DOHH2 (cell line): Measurements from ENCODE around the gene GABARAPL1.

Source experiments
- CTCF ChIP-seq: fragments of 200-600 bp; sonication (generic); IDR thresholded peaks from one replicate; pipeline ENCODE4 v1.5.1; 2014; ENCODE audit warnings: antibody characterized with exemption, mild to moderate bottlenecking, low read depth, low read length; ENCODE audit not compliant: poor library complexity, severe bottlenecking
- EZH2phosphoT487 ChIP-seq: fragments of 200-600 bp; sonication (generic); IDR thresholded peaks from 2 replicates; pipeline ENCODE4 v1.6.1; 2017; ENCODE audit warnings: borderline replicate concordance, mild to moderate bottlenecking, antibody characterized with exemption, low read length, moderate library complexity, mixed read lengths

- TF ChIP-seq CTCF, result no peak
- TF ChIP-seq EZH2phosphoT487, result no peak
Observed at GRCh38 chr12:10207136-10207535, 5.5 kb upstream of the GABARAPL1 start.
